Mucosa of descending colon (tissue), 3 donors: ENCODE data around the gene NAA30. TPM values are rescaled to one million over a fixed set of nuclear protein-coding genes. Genes with fewer than 3 reads are reported as not detected.

Source experiments
- ATAC-seq: fragments of 200-7000 bp; cut with Tn5 transposase; one replicate; pipeline ENCODE4 v1.9.1; 2020; ENCODE audit warnings: mild to moderate bottlenecking, moderate library complexity
- DNase-seq, 3 donors: peaks; one replicate each; pipeline ENCODE4 v3.0.0-alpha.2; 2020
- H3K36me3 ChIP-seq: fragments of 200-600 bp; one replicate; pipeline ENCODE4 v1.8.0; 2021; ENCODE audit warnings: low read depth, mild to moderate bottlenecking
- H3K4me1 ChIP-seq: fragments of 200-600 bp; one replicate; pipeline ENCODE4 v1.8.0; 2021; ENCODE audit warnings: low read depth, mild to moderate bottlenecking
- H3K4me3 ChIP-seq: fragments of 200-600 bp; one replicate; pipeline ENCODE4 v1.8.0; 2021; ENCODE audit warnings: mild to moderate bottlenecking
- H3K9me3 ChIP-seq: fragments of 200-600 bp; one replicate; pipeline ENCODE4 v1.8.0; 2021; ENCODE audit warnings: mild to moderate bottlenecking
- intact Hi-C, 2 donors: fragments of 100-400 bp; cut with DNase I in 1 of 2; cut with micrococcal nuclease in 1 of 2; formaldehyde crosslinking; loops; one replicate each; pipeline versions ENCODE4 v1.11.0 to v1.11.1; 2022; cut with DNase I, micrococcal nuclease
- total RNA-seq, 3 donors: library from RNA; stranded (reverse); fragmentation: NEBNext Ultra II Directional in 2 of 3; extraction: Animal tissue kit (Norgen Biotek cat#: 25700) in 2 of 3; gene quantifications; one replicate each; pipeline versions ENCODE4 v1.2.1 to v1.2.4, GENCODE V29; 2021 to 2023
- TF ChIP-seq, protein P1 (sequence below): fragments of 200-600 bp; IDR thresholded peaks from one replicate; pipeline ENCODE4 v1.8.0; 2022; ENCODE audit warnings: antibody characterized with exemption, mild to moderate bottlenecking
- donor health status: DM: no; HTN: no; CAD: no; lungs with moderate emphysema.
- donor health status: DM: no; HTN: no; CAD: no.
- donor health status: DM: no; HTN: yes; CAD: no.

NAA30 gene
- total RNA-seq, 3 donors from 2014 or later, result 14.1 to 23.2 (median 16.2) TPM

DNA sequence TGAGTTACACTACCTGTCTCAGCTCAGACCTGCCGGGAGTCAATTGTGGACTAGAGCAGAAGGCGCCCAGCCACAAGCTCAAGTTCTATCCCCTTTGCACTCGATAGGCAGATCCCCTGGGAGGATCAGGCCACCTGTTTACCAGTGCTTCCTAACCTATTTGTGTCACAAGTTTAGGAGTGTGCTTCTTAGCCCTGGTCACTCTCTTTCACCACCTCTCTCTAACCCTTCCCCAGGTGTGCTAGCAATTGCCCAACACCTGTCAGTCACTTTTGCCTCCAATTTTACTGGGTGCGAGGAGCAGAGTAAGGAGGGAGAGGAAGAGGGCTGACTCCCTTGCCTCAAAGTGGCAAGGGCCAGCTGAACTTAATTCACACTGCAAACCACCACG lies 745 bp upstream of the NAA30 start:
- H3K4me1 ChIP-seq, result peaks cover 14% of the 10 kb centered on the region
- TF ChIP-seq, protein P1, sequence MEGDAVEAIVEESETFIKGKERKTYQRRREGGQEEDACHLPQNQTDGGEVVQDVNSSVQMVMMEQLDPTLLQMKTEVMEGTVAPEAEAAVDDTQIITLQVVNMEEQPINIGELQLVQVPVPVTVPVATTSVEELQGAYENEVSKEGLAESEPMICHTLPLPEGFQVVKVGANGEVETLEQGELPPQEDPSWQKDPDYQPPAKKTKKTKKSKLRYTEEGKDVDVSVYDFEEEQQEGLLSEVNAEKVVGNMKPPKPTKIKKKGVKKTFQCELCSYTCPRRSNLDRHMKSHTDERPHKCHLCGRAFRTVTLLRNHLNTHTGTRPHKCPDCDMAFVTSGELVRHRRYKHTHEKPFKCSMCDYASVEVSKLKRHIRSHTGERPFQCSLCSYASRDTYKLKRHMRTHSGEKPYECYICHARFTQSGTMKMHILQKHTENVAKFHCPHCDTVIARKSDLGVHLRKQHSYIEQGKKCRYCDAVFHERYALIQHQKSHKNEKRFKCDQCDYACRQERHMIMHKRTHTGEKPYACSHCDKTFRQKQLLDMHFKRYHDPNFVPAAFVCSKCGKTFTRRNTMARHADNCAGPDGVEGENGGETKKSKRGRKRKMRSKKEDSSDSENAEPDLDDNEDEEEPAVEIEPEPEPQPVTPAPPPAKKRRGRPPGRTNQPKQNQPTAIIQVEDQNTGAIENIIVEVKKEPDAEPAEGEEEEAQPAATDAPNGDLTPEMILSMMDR, result no peak
- ATAC-seq, result peak; percentile 5
- DNase-seq, result peak in 1 of 3 donors; percentile 28
- no peak overlapping the region for H3K4me3 ChIP-seq
- H3K9me3 ChIP-seq, result no peaks in the 10 kb centered on the region
- intact Hi-C loops, result no loop called here
- no peaks in the 10 kb centered on the region for H3K36me3 ChIP-seq

DNA sequence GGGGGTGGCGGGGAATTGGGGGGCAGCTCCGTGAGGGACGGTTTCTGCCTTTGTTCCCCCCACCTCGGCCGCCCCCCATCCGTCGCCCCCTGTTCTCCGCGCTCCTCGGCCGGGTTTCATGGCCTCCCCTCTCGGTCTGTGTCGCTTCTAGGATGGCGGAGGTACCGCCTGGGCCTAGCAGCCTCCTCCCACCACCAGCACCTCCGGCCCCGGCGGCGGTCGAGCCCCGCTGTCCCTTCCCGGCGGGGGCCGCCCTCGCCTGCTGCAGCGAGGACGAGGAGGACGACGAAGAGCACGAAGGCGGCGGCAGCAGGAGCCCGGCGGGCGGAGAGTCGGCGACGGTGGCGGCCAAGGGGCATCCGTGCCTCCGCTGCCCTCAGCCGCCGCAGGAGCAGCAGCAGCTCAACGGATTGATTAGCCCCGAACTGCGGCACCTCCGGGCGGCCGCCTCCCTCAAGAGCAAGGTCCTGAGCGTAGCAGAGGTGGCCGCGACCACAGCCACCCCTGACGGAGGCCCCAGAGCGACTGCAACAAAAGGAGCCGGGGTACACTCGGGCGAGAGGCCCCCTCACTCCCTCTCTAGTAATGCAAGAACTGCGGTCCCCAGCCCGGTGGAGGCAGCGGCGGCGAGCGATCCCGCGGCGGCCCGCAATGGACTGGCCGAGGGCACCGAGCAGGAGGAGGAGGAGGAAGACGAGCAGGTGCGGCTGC lies 575 bp downstream of the NAA30 start:
- peaks cover 14% of the 10 kb centered on the region for H3K4me1 ChIP-seq
- intact Hi-C loops, result no loop called here
- ATAC-seq (peak; percentile 69), DNase-seq (peak; percentile 45 to 74 (median 72))
- H3K9me3 ChIP-seq, result no peaks in the 10 kb centered on the region
- peak overlapping the region; percentile 83 for H3K4me3 ChIP-seq
- TF ChIP-seq, protein P1, result no peak
- H3K36me3 ChIP-seq, result no peaks in the 10 kb centered on the region

DNA sequence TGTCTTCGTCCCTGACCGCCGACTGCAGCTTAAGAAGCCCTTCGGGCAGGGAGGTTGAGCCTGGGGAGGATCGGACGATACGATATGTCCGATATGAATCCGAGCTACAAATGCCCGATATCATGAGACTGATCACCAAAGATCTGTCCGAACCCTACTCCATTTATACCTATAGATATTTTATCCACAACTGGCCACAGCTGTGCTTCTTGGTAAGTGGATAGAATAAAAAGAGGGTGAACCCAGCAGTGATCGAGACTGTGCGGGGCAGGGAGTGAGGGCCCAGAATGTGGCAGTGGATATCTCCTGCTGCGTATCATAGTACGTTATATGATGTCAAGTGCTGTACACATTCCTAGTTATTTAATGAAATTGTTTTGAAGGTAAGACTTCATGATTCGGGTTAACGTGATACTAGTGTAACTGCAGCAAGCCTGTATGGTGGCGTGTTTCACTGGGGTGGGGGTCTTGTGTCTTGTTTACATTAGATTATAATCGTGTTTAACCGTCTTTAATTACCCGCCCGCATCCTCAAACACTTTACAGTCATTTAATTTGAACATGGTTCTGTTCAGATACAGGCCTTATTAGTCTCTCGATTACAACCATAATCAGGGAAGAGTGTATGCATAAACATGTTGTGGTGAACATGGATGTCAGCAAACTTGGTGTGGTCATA lies 1.3 kb downstream of the NAA30 start:
- Histone ChIP-seq H3K36me3 (no peaks in the 10 kb centered on the region), H3K9me3 (no peaks in the 10 kb centered on the region), H3K4me1 (peaks cover 14% of the 10 kb centered on the region), H3K4me3 (peak overlapping the region; percentile 83)
- intact Hi-C loops, result no loop called here
- ATAC-seq, result no peak
- TF ChIP-seq, protein P1, result no peak
- peak in 1 of 3 donors; percentile 18 for DNase-seq

DNA sequence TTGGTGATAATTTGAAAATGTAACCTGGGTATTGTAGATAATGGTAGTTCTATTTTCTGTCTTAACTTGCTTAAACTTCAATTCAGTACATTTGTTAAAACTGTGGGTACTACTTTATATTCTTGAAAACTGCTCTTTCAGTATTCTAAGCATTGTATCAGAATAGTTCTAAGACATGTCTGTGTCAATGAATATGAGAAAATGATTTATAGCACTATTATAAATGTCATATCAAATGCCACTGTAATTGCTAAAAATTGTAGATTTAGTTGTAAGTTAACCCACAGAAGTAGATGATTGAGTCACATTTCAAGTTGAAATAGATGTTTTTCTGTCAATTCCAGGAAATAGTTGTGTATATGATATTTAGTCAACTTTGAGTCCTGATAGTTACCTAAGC lies 2.4 kb downstream of the NAA30 start:
- TF ChIP-seq, protein P1, result no peak
- H3K4me3 ChIP-seq, result no peak overlapping the region
- H3K4me1 ChIP-seq, result peaks cover 14% of the 10 kb centered on the region
- DNase-seq (no peak), ATAC-seq (no peak)
- intact Hi-C loops, result no loop called here
- no peaks in the 10 kb centered on the region for H3K36me3 ChIP-seq
- no peaks in the 10 kb centered on the region for H3K9me3 ChIP-seq

DNA sequence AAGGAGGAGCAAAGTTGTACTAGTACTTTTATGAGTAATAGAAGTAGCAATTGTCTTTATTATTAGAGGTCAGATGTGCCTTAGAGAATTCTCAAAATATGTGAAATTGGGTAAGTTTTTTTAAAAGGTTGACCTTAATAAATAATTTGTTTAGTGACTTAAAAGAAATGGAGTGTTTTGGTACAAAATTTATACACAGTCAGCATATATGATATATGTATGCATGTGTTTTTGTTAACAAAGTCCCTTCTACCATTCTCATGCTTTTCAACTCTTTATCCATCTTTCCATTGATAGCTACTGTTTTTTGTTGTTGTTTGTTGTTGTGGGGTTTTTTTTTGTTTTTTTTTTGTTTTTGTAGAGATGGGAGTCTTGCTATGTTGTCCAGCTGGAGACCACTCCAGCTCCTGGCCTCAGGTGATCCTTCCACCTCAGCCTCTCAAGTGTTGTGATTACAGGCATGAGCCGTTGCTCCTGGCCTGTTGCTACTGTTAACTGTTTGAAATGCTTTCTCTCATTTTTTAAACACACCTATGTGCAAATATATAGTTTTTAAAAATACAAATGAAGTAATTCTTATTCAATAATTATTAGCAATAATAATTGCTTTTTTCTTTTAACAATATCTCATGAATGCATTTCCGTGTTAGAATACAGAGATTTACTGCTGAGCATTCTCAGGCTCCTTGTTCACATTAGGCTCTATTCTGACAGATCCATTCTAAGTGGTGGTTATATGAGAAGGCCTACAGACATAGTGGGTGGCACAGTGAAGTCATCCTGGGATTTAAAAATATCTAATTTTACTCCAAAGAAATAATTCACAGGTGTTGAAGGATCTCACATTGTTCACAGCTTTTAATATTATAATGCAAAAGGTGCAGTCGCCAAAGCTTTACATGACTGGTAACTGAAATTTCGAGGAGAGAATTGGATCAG lies 10.4 kb downstream of the NAA30 start:
- TF ChIP-seq, protein P1, result no peak
- DNase-seq, result no peak
- no peaks in the 10 kb centered on the region for H3K36me3 ChIP-seq

More for the DNA sequence above, 10.4 kb downstream of the NAA30 start:
- H3K4me3 ChIP-seq, result no peak overlapping the region
- ATAC-seq, result no peak
- no peaks in the 10 kb centered on the region for H3K9me3 ChIP-seq
- H3K4me1 ChIP-seq, result no peaks in the 10 kb centered on the region
- intact Hi-C loops, result no loop called here
